Stomach (tissue), 9 donors: ENCODE measurements around the gene LHFPL3. TPM values are rescaled to one million over a fixed set of nuclear protein-coding genes. Genes with fewer than 3 reads are reported as not detected.

ENCODE experiments used
- DNase-seq, 2 donors: peaks; one replicate each; pipeline versions ENCODE4 v3.0.0 to v3.0.0-alpha.2; 2013 to 2019
- H3K27ac ChIP-seq, 5 donors: fragments of 200-600 bp in 4 of 5; sonication (generic) in 4 of 5; one replicate each; pipeline ENCODE4 v1.5.1; 2013 to 2019; ENCODE audit warnings: mild to moderate bottlenecking in 1 of 5, moderate library complexity in 1 of 5
- H3K27me3 ChIP-seq, 3 donors: fragments of 200-600 bp; sonication (generic); one replicate each; pipeline ENCODE4 v1.5.1; 2017 to 2019; ENCODE audit warnings: mixed run types in 1 of 3
- H3K36me3 ChIP-seq, 4 donors: fragments of 200-600 bp; sonication (generic); 1 replicate in 3 of 4; 2 replicates in 1 of 4; pipeline ENCODE4 v1.5.1; 2016 to 2019
- H3K4me1 ChIP-seq, 4 donors: fragments of 200-600 bp; sonication (generic); one replicate each; pipeline ENCODE4 v1.5.1; 2016 to 2019
- H3K4me3 ChIP-seq, 4 donors: fragments of 200-600 bp; sonication (generic) in 3 of 4; one replicate each; pipeline ENCODE4 v1.5.1; 2016 to 2019; ENCODE audit warnings: mild to moderate bottlenecking in 1 of 4
- H3K9me3 ChIP-seq, 4 donors: fragments of 200-600 bp; sonication (generic); one replicate each; pipeline ENCODE4 v1.5.1; 2016 to 2019
- EP300 ChIP-seq: sonication (generic); formaldehyde crosslinking; IDR thresholded peaks from one replicate; pipeline ENCODE4 v1.6.1; 2017; ENCODE audit warnings: antibody characterized with exemption
- POLR2A ChIP-seq, 4 donors: fragments of 450-650 bp; IDR thresholded peaks; one replicate each; pipeline ENCODE4 v1.6.1; 2016; ENCODE audit warnings: antibody characterized with exemption in 4 of 4, control low read depth in 2 of 4, mild to moderate bottlenecking in 1 of 4, moderate library complexity in 1 of 4
- POLR2AphosphoS5 ChIP-seq, 3 donors: sonication (generic); formaldehyde crosslinking; IDR thresholded peaks; one replicate each; pipeline ENCODE4 v1.6.1; 2016; ENCODE audit warnings: antibody characterized with exemption in 3 of 3
- WGBS, 5 donors: extraction: QIAGEN DNeasy Blood & Tissue Kit in 3 of 5; methylation state at CpG; one replicate each; pipeline versions ENCODE4 v1.1.5 to v1.1.7; 2013 to 2018; 5-methylcytosine and 5-hydroxymethylcytosine counted together
- intact Hi-C: fragments of 100-400 bp; cut with DNase I; formaldehyde crosslinking; loops from one replicate; pipeline ENCODE4 v1.15.1; 2023; ENCODE audit warnings: low total_unique reads
- polyA plus RNA-seq, 3 donors: library from polyadenylated mRNA; stranded (reverse); fragments of 200-250 nt; gene quantifications; one replicate each; pipeline ENCODE4 v1.2.3, GENCODE V29; 2013
- total RNA-seq, 5 donors: library from RNA; depleted of rRNA; stranded (reverse); fragments of >200 nt; gene quantifications; one replicate each; pipeline versions ENCODE4 v1.1.0 to v1.2.3, GENCODE V29; 2014 to 2016
- TF ChIP-seq, protein P1 (sequence below), 7 experiments: fragments of 450-650 bp in 4 of 7; fragments of 200-600 bp in 3 of 7; sonication (generic) in 3 of 7; IDR thresholded peaks; one replicate each; pipeline ENCODE4 v1.5.1; 2016 to 2019; ENCODE audit warnings: antibody characterized with exemption in 7 of 7, control low read depth in 2 of 7, mild to moderate bottlenecking in 1 of 7
- donor health status: healthy with polysubstance abuse.
- donor health status: Bipolar disorder and iron deficiency.
- donor health status: healthy.

Gene LHFPL3
- total and polyA plus RNA-seq, 8 donors = 0.55 TPM; not detected in 7

DNA sequence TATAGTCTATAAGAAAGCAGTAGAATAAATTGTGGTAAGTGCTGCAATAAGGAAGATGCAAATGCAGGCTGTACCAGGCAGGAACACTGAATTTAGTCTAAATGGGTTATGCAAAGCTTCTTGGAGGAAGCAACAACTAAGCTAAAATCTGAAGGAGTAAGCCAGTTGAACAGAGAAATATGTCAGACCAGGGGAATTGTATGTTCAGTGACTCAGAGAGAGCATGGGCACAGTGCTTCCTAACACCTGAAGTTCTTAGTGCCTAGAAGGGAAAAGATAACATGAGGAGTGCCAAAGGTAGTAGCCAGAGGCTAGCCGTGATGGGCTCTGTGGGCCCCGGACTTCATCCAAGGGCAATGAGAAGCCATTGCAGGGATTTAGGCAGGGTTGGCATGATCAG, 481.5 kb downstream of the LHFPL3 start:
- DNase-seq = no peak
- H3K36me3 ChIP-seq = no peaks in the 10 kb centered on the region
- no peak overlapping the region for H3K4me3 ChIP-seq
- peaks cover 0 to 4% (median 0%) of the 10 kb centered on the region in 3 donors for H3K27me3 ChIP-seq
- intact Hi-C loops = no loop called here
- no peaks in the 10 kb centered on the region for H3K9me3 ChIP-seq
- no peaks in the 10 kb centered on the region for H3K4me1 ChIP-seq
- 87 to 92% (median 88%) methylated on average over 2 of the region's 2 CpGs for WGBS, 5 donors
- no peak overlapping the region for H3K27ac ChIP-seq
- TF ChIP-seq EP300 (no peak), POLR2AphosphoS5 (IDR thresholded peaks at IDR 0.05) (no peak), POLR2A (IDR thresholded peaks at IDR 0.05) (no peak)
- TF ChIP-seq, protein P1, sequence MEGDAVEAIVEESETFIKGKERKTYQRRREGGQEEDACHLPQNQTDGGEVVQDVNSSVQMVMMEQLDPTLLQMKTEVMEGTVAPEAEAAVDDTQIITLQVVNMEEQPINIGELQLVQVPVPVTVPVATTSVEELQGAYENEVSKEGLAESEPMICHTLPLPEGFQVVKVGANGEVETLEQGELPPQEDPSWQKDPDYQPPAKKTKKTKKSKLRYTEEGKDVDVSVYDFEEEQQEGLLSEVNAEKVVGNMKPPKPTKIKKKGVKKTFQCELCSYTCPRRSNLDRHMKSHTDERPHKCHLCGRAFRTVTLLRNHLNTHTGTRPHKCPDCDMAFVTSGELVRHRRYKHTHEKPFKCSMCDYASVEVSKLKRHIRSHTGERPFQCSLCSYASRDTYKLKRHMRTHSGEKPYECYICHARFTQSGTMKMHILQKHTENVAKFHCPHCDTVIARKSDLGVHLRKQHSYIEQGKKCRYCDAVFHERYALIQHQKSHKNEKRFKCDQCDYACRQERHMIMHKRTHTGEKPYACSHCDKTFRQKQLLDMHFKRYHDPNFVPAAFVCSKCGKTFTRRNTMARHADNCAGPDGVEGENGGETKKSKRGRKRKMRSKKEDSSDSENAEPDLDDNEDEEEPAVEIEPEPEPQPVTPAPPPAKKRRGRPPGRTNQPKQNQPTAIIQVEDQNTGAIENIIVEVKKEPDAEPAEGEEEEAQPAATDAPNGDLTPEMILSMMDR (IDR thresholded peaks at IDR 0.05) = no peak

DNA sequence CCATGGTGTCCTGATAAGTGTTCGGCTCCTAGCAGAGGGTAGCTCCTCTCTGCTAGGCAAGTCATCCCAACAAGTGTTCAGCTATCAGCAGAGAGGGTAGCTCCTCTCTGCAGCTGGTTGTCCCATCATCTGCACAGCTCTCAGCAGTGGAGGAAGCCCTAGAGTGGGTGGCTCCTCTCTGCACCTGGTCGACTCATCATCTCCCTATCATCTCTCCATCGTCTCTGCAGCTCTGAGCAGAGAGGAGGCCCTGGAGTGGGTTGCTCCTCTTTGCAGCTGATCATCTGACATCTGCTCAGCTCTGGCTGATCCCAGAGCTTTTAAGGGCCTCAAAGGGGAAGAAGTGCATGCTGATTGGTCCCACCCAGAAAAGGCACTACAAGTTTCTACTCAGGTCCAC, 485.7 kb downstream of the LHFPL3 start:
- Histone ChIP-seq H3K4me3 (no peak overlapping the region), H3K27ac (no peak overlapping the region), H3K9me3 (no peaks in the 10 kb centered on the region), H3K27me3 (peaks cover 0 to 4% (median 0%) of the 10 kb centered on the region in 3 donors), H3K36me3 (no peaks in the 10 kb centered on the region), H3K4me1 (no peaks in the 10 kb centered on the region)
- intact Hi-C loops = no loop called here
- TF ChIP-seq POLR2AphosphoS5 (IDR thresholded peaks at IDR 0.05) (no peak), EP300 (no peak), POLR2A (IDR thresholded peaks at IDR 0.05) (no peak)
- TF ChIP-seq, protein P1 (IDR thresholded peaks at IDR 0.05) = no peak
- WGBS, 5 donors = 75 to 86% (median 82%) methylated on average over 3 of the region's 3 CpGs
- no peak for DNase-seq

DNA sequence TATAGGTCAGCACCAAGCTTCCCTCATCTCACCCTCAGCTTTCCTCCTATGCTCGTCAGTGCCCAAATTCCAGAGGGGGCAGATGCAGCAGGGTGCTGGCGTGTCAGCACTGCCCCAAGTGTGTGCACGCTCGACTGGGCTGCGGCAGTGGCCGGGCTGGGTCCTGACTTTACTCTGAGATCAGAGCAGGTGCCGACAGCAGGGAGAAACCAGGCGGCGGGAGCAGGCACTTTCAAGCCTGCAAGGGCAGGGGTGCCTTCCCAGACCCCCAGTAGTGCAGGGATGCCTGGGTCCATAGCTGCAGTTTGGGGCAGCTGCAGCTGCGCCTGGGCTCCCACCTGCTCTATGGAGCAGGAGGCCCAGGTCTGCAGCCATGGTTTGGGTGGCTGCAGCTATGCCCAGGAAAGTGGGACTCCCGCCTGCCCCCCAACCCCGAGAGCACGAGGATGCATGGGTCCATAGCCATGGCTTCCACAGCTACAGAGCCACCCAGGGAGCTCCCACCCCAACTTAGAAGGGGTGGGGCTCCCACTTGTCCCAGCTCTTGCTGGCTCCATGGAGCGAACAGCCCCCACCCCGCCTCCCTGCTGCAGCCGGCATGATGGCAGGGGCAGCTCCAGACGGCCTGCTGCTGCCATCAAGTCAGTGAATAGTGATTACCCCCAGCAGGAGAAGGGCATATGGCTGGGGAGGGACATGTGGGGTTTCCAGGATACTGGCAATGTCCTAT, 486.4 kb downstream of the LHFPL3 start:
- Histone ChIP-seq H3K9me3 (no peaks in the 10 kb centered on the region), H3K4me3 (no peak overlapping the region), H3K27ac (no peak overlapping the region), H3K36me3 (no peaks in the 10 kb centered on the region), H3K27me3 (peaks cover 0 to 4% (median 0%) of the 10 kb centered on the region in 3 donors), H3K4me1 (no peaks in the 10 kb centered on the region)
- peak in 1 of 2 donors; percentile 9 for DNase-seq
- TF ChIP-seq POLR2AphosphoS5 (IDR thresholded peaks at IDR 0.05) (no peak), EP300 (no peak), POLR2A (IDR thresholded peaks at IDR 0.05) (no peak)
- TF ChIP-seq, protein P1 (IDR thresholded peaks at IDR 0.05) = no peak
- intact Hi-C loops = no loop called here
- 73 to 87% (median 84%) methylated on average over 7 to 17 of the region's 17 CpGs for WGBS, 5 donors

DNA sequence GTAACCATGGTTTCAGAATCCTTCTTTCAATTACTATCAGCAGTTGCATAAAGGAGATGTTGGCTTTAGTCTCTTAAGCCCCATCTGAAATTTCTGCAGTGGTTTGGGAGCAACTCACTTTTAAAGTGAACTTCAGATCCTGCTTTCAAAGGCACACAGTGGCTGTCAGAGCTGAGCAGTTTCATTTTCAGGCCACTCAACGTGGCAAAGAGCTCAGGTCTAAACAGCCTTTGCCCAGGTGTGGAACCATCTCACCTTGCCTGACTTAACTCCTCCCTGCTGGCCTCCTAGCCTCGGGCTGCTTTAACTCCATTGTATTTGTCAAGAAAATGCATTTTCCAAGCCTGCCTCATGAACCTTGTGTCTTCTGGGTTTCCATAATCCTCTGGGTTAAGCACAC, 488.1 kb downstream of the LHFPL3 start:
- H3K4me3 ChIP-seq = no peak overlapping the region
- H3K36me3 ChIP-seq = no peaks in the 10 kb centered on the region
- intact Hi-C loops = no loop called here
- WGBS, 5 donors = 24 to 32% (median 28%) methylated on average over 2 of the region's 2 CpGs
- no peak for DNase-seq
- no peaks in the 10 kb centered on the region for H3K4me1 ChIP-seq
- no peaks in the 10 kb centered on the region for H3K9me3 ChIP-seq
- TF ChIP-seq POLR2AphosphoS5 (IDR thresholded peaks at IDR 0.05) = no peak
- TF ChIP-seq, protein P1 (IDR thresholded peaks at IDR 0.05) = no peak
- no peak for TF ChIP-seq EP300
- no peak for TF ChIP-seq POLR2A (IDR thresholded peaks at IDR 0.05)
- H3K27ac ChIP-seq = no peak overlapping the region
- peaks cover 0 to 4% (median 0%) of the 10 kb centered on the region in 3 donors for H3K27me3 ChIP-seq
